ENCODE results near the gene CNP.

Gene CNP

DNA sequence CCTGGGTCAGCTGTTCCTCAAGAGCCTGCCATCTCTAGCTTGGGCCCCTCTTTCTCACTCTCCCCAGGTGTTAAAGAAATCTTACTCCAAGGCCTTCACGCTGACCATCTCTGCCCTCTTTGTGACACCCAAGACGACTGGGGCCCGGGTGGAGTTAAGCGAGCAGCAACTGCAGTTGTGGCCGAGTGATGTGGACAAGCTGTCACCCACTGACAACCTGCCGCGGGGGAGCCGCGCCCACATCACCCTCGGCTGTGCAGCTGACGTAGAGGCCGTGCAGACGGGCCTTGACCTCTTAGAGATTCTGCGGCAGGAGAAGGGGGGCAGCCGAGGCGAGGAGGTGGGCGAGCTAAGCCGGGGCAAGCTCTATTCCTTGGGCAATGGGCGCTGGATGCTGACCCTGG, 6.8 kb downstream of the CNP start:
- DNase-seq: no peak

GRCh38 chr17:41974031-41974430, 7.4 kb downstream of the CNP start:
- no peak for DNase-seq

DNA sequence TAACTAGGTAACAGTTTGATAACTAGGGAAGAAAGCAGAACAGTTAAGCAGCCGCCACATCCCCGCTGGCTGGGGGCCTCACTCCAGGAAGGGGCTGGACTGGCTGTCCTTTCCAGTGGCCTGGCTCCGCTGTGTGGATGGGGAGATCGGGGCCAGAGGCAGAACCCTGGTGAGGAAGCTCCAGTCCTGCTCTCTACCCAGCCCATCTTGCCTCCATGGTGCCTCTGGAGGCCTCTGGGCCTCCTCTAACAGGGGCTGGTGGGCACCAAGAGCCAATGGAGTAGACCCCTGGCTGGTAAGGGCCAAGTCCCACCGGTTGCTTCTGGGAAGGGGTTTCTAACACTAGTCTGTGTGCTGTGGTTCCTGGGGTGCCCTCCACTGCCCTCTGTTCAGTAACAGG, 8.1 kb downstream of the CNP start:
- DNase-seq: no peak

GRCh38 chr17:41975099-41976083, 8.8 kb downstream of the CNP start:
- no peak for DNase-seq

- no peak for DNase-seq
Measured at GRCh38 chr17:41976142-41976768, 9.7 kb downstream of the CNP start.

DNA sequence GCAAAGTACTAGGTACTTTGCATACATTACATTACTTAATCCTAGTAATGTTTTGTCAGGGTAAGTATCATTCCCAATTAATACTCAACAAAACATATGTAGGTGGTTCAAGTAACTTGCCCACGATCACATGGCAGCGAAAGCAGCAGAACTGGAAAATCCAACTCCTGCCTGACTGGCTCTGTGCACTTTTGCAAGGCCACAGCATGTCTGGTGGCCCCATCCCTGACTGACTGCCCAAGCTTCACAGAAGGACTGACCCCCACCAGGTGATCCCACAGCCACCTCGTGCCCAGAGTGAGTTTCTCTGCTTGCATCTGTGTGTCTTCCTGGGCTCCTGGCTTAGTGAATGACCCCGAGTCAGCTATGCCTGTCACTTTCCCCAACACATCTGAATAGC, 11.4 kb downstream of the CNP start:
- no peak for DNase-seq

GRCh38 chr17:41982026-41982760, 15.6 kb downstream of the CNP start:
- DNase-seq: no peak

DNA sequence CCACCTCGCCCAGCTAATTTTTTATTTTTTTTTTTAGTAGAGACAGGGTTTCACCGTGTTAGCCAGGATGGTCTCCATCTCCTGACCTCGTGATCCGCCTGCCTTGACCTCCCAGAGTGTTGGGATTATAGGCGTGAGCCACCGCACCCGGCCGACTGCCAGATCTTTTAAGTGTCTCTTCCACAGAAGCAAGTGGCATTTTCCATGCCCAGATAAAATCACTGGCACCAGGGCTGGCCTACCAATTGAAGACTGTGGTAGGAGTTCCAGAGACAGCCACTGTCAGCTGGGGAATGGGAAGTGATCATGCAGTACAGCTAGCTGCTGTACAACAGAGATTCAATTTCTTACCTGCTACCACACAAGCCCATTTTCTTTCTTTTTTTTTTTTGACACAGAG, 17.9 kb downstream of the CNP start:
- no peak for DNase-seq

GRCh38 chr17:41985919-41986318, 19.3 kb downstream of the CNP start:
- DNase-seq: no peak

DNA sequence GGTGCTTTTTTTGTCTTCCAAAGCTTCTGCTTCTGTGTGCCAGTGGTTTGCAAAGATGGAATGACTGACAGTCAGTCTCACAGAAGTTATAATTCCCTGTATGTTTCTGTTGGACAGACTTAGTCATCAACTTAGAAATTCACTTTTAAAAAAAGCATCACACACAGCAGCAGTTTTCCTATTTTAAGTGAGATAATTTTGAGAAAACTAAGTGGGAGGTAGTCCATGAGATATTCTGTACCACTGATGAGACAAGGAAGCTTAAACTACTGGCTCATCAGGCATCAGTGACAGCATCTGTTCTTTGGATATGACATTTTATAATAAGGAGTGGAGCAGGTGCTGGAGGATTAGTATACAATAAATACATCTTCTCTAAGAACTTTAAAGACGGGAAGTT, 20.0 kb downstream of the CNP start:
- DNase-seq: no peak

DNA sequence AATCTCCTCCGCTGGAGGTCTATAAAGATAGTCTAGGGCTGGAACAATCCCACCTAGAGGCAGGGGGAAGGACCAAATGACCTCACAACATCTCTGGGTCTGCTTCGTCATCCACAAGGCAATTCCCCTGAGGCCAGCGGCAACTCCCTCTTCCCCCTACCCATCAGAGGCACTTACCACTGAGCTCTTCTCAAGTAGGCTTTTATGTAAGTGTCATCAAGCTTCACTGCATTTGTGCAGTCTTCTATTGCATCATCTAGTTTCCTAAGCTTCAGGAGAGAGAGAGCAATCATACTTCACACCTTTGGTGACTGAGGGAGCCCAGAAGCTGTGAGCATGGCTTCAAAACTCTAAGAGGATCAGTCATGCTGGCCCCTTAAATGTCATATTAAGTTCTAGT, 21.0 kb downstream of the CNP start:
- DNase-seq: no peak

- DNase-seq: no peak
Measured at GRCh38 chr17:41988418-41988817, 21.8 kb downstream of the CNP start.

- no peak for DNase-seq
Measured at GRCh38 chr17:41989702-41990419, 23.3 kb downstream of the CNP start.

- no peak for DNase-seq
Measured at GRCh38 chr17:41992576-41992975, 26.0 kb downstream of the CNP start.

GRCh38 chr17:41996855-41997164, 30.2 kb downstream of the CNP start:
- DNase-seq: no peak

DNA sequence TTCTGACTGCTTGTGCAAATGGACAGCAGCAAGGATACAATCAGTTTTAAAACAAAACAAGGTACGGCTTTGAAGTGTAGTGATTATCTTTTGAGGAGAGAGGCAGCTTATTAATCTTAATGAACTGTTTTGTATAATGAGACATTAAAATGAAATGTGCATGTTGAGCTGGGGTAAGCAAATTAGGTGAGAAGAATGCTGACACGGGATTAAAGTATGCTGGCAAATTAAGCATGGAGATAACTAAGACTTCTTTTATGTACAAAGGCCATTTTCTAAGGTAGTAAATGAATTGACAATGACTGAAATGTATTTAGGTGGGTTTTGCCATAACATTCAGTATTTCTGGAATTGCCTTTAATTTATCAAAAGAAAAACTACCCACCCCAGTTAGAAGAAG, 31.9 kb downstream of the CNP start:
- no peak for DNase-seq

- DNase-seq: no peak
Measured at GRCh38 chr17:42000413-42001133, 34.0 kb downstream of the CNP start.

DNA sequence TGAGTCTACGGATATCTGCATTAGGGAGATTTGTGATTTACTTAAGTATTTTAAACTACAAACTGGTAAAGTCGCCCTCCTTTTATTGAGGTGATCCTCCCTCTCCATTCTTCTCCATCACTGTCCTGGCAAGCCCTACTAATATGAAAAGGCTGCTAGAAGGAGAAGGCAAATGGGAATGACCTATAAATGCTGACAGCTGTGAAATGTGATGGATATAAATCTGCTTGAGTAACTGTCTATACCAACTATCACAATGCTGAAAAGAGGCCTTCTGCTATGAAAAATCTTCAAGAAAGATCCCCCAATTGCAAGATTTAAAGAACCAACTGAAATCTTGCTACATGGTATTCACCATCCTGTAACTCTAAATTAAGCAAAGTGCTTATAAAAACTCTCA, 35.1 kb downstream of the CNP start:
- DNase-seq: no peak

DNA sequence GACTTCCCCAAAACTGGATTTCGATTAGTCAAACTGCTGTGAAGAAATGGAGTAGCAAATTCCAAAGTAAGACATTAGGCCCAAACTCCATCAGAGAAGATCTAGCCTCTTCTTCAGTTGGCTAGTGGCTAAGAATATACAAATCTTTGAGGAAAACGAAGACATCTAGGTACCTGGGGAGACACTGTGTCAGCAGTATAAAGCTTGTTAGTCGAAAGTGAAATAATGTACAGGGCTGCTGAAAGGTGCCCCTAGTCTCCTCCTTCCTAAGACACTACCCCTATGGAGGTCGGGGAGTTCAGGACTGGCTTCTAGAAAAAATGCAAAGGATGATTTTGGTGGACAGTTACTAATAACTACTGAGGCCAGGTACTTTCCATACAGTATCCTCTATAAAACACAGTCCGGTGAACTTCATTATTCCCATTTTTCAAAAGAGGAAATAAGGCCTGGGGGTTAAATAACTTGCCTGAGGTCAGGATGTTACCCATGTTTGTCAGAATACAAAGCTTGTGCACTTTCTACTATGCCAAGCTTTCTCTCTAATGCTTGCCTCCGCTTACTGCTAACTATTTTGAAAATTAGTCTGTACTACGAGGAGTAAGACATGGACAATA, 35.7 kb downstream of the CNP start:
- DNase-seq: no peak

GRCh38 chr17:42002792-42003301, 36.3 kb downstream of the CNP start:
- DNase-seq: no peak

DNA sequence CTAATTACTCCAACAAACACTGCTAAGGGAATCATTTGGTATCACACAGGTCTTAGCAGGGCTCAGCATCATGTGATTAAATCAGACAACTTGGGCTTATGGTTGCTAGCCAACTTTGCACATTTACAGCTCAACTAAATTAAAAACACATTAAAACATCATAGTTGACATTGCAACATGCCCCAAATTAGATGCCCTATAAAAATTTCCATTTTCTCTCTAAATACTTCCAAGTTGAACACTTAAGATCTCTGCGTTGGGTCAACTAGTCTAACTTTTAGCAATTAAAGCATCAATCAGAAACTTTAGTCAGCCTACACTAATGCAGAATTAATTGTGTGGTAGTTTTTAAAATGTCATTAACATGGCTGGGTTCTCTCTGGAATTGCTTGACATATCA, 38.6 kb downstream of the CNP start:
- no peak for DNase-seq

DNA sequence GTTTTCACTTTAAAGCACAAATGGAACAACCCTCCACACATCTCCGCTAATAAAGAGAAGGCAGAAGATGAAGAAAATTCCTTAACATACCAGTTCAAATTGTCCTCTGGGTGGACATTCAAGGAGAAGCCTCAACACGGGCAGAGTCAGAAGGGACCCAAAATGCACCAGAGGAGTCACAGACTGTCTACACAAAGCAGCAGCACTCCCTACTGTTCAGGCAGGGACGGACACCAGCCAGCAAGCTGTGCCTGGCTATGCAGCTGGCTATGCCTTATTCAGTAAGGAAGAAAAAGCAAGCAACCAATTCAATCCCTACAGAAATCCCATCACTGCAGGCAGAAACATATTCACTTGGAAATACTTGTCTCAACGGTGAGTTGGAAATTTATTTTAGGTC, 42.6 kb downstream of the CNP start:
- DNase-seq: no peak

Measured in T-helper 1 cell (primary cell).